ENCODE data around the gene CRAT.

The CRAT gene

DNA sequence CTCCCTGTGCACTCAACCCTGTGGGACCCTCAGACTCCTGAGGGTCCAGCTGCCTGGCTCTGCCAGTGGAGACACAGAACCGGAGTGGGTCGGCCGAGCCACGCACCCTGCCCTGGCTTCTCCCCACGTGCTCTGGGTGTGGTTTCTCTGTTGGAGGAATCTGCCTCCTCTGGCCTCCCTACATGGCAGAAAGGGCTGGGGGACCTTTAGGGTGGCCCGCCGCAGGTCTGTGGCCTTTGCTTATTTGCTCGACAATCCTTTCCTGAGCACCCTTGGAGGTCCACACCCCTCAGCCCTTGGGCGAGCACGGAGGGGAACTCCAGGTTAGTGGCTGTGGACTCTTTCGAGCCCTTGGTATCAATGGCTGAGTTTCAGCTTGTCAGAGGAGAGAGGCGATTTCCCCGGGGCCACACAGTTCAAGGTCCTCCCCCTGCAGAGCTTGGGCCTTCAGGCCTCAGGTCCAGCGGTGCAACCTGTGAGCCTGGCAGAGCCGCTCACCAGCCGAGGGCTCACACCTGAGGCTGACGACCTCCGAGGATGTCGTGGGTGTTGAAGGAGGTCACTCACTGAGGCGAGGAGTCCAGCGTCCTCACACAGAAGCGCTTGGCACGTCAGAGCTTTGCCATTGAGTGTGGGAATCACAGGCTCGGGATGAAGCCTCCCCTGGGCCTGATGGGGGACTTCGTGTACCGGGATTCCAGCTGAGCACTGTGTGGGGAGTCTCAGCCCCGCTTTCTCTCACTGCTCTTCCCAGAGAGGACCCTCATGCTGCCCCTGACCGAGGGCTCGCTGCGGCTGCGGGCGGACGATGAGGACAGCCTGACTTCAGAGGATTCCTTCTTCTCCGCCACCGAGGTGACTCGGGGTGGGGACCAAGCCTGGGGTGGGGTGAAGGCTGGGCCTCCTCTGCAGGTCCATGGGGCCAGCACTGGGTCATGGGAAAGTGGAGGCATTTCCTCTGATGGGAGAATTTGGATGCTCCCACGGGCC, 50.5 kb downstream of the CRAT start:
- no peak for DNase-seq

DNA sequence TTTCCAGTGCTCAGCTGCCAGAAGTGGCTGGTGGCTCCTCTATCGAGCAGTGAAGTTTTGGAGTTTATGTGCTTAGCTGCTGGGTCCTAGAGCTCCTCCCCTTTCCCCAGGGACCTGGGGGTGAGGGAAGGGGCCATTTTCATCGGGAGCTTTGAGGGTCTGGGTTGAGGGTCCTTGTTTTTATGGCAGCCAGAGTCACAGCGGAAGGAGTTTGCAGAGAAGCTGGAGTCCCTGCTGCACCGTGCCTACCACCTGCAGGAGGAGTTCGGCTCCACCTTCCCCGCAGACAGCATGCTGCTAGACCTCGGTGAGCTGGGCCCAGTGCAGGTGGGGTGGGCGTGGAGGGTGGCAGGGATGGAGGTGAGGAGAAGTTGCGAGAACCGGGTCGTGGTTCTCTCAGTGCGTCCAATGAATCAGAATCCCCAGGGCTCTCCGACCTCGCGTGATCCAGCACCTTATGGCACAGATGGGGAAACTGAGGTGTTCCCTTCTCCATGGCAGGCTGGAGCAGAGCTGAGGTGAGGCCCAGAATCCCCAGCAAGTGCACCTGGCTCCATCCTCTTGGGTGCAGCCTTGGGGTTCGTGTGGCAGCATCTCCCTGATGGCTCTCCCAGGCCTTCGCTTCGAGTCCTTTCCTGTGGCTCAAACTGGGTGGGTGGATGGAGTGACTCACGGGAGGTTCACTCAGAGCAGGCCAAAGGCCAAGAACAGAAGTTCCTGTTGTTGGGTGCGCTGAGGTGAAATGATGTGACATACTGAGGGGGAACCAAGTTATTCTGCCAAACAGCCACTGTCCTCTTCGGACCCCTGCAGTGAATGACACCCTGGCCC, 51.4 kb downstream of the CRAT start:
- no peak for DNase-seq

DNA sequence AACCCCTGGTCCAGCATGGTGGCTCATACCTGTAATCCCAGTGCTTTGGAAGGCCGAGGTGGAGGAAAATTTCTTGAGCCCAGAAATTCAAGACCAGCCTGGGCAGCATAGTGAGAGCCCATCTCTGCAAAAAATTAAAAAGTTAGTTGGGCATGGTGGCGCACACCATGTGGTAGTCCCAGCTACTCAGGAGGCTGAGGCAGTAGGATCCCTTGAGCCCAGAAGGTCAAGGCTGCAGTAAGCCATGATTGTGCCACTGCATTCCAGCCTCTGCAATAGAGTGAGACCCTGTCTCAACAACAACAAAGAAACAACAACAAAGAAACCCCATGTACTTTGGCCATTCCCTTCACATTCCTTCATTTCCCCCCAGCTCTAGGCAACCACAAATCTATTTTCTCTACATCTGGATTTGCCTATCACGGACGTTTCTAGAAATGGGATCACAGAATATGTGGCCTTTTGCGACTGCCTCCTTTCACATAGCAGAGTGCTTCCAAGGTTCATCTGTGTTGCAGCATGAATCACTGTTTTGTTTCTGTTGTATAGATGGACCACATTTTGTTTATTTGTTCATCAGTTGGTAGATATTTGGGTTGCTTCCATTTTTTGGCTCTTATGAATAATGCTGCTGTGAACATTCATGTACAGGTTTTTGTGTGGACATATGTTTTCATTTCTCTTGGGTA, 56.3 kb downstream of the CRAT start:
- no peak for DNase-seq

DNA sequence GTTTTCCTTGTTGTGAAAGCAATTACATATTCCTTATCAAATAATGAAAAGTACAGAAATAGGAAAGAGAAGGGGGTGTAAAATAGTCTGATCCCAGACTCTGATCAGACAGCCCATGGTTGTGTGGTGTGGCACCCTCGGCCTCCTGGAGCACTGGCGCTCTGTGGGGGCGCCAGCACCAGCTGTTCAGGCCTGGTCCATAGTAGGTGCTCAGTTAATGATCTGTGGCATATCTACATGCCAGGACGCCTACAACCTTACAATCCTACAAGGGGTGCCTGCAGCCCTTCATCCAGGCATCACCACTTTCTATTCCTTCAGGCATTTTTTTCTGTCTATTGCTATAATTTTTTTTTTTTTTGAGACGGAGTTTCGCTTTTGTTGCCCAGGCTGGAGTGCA, 57.6 kb downstream of the CRAT start:
- DNase-seq, result no peak

DNA sequence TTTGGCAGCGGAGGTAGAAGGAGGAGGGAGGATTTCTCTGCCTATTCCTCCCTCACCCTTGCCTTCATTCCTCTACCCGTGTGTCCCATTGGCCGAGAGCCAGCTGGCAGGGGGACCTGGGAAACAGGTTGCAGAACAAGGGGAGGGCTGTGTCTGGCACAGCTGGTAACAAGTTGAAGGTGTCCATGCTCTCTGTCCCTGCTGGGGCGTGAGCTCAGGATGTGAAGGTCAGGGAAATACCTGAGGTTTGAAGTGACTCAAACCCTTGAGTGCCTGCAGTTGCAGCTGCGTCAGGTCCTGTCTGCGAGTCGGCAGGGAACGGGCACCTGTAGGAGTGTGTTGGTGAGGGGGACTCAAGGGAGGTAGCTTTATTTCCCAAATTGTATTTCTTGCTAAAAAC, 58.0 kb downstream of the CRAT start:
- no peak for DNase-seq
